Activated CD8-positive, alpha-beta memory T cell treated with anti-CD3 and anti-CD28 coated beads for 24 hours (primary cell): ENCODE data around the gene KRTAP3-3.
"Not testable (repeated sequence)": the region's sequence is repeated elsewhere in the genome, so short reads cannot be mapped to it uniquely, and the experiment has no call there.

Experiments
- DNase-seq: peaks from one replicate; pipeline ENCODE4 v3.0.0-alpha.2; 2020

KRTAP3-3 gene

DNA sequence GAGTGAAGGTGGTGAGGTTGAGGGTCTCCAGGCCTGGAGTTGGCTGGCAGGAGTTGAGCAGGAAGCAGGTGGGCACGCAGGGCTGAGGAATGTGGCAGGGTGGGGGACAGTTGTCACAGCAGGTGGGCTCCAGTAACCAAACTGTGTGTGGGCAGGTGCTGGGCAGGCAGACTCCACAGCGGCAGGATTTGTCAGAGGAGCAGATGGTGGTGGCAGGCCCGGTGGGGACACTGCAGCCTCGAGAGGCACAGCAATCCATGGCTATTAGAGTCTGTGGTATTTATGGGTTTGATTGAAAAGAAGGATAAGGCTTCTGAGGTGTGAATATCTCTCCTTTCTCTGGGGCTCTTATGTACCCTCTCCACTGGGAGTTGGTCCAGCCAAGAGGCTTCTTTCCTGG is at the start of gene KRTAP3-3:
Gene KRTAP3-3 (minus strand): TSS at position 326 of the 400 bp plus-strand sequence. CDS start 67 bp downstream, at position 259.
- DNase-seq, result no peak

DNA sequence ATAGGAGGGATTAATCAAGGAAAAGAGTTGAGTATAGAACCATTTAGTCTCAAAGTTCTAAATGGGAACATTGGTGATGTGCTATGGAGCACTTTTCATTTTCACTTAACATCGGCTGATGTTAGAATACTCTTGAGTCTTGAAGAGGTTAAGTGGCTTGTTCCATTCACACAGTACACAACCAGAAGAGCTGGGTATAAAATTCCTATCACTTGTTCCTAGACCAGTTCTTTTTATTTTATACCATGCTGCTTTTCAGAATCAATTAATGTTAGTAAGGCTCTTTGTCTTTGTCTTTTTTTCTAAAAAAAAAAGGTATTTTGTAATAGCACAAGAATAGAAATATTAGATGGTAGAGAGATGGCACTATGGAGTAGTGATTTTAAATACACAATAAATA is 49.0 kb upstream of the KRTAP3-3 start:
- no peak for DNase-seq

DNA sequence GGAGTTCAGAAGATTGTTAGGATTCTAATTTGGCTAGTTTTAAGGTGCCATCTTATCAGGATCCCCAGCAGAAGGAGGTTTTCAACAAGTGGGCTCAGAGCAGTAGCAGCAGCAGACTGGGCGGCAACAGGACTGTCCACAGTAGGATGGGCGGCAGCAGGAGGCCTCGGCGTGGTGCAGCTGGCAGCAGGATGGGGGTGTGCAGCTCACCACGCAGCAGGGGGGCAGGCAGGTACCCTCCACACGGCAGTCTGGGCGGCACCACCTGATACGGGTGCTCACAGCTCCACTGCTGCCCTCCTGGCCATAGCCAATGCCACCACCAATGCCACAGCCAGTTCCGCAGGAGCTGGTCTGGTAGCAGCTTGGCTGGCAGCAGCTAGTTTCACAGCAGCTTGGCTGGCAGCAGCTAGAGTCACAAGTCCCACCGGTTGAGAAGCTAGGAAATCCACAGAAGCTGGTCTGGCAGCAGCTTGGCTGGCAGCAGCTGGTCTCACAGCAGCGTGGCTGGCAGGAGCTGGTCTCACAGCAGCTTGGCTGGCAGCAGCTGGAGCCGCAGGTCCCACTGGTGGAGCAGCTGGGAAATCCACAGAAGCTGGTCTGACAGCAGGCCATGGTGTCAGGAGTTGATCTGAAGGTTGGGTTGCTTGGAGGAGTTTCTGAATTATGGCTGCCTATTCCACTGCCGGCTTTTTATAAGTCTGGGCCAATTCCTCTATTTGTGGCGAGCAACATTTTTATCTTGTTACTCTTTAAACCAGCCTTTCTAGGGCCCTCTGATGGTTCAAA is 47.0 kb upstream of the KRTAP3-3 start, which contains the start of gene KRTAP1-1:
Gene KRTAP1-1 (minus strand): TSS at position 668 of the 789 bp plus-strand sequence. CDS start 53 bp downstream, at position 615.
- DNase-seq, result not testable (repeated sequence)

DNA sequence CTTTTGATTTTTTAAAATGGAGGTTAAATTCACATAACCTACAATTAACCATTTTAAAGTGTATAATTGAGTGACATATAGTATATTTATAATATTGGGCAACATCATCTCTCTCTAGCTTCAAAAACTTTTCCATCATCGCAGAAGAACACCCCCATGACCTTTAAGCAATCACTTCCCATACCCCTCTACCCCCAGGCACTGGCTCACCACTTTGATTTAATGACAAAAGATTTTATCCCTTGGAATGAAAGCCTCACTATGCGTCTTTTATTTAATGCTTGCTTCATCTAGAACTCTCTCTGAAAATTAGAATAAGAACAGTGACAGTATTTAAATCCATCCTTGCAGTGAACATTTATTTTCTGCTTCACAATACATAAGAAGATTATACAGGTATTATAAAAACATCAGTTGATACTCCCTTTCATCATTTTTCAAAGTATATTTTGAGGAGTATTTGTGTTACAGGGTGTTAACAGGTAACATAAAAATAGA is 43.9 kb upstream of the KRTAP3-3 start:
- DNase-seq, result no peak

DNA sequence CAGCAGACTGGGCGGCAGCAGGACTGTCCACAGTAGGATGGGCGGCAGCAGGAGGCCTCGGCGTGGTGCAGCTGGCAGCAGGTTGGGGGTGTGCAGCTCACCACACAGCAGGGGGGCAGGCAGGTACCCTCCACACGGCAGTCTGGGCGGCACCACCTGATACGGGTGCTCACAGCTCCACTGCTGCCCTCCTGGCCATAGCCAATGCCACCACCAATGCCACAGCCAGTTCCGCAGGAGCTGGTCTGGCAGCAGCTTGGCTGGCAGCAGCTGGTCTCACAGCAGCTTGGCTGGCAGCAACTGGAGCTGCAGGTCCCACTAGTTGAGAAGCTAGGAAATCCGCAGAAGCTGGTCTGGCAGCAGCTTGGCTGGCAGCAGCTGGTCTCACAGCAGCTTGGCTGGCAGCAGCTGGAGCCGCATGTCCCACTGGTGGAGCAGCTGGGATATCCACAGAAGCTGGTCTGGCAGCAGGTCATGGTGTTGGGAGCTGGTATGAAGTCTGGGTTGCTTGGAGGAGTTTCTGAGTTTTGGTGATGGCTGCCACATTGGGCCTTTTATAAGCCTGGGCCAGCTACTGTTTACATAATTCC is 40.5 kb upstream of the KRTAP3-3 start, which contains the start of gene KRTAP1-3:
Gene KRTAP1-3 (minus strand): TSS at position 529 of the 590 bp plus-strand sequence. CDS start 53 bp downstream, at position 476.
- not testable (repeated sequence) for DNase-seq

DNA sequence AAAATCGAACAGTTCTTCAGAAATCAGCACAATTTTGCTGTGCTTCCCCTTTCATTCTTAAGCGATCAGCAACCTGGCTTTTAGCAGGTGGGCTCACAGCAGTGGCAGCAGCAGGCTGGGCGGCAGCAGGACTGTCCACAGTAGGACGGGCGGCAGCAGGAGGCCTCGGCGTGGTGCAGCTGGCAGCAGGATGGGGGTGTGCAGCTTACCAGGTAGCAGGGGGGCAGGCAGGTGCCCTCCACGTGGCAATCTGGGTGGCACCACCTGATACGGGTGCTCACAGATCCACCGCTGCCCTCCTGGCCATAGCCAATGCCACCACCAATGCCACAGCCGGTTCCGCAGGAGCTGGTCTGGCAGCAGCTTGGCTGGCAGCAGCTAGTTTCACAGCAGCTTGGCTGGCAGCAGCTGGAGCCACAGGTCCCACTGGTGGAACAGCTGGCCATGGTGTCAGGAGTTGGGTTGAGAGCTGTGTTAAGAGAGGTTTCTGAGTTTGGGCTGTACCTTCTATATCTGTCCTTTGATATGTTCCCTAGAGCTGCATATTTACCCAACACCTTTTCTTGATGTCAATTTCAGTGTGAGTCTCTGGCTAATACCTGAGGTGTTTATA is 35.8 kb upstream of the KRTAP3-3 start, which contains the start of gene KRTAP1-4:
Gene KRTAP1-4 (minus strand): TSS at position 563 of the 613 bp plus-strand sequence. CDS start 117 bp downstream, at position 446.
- DNase-seq, result no peak

DNA sequence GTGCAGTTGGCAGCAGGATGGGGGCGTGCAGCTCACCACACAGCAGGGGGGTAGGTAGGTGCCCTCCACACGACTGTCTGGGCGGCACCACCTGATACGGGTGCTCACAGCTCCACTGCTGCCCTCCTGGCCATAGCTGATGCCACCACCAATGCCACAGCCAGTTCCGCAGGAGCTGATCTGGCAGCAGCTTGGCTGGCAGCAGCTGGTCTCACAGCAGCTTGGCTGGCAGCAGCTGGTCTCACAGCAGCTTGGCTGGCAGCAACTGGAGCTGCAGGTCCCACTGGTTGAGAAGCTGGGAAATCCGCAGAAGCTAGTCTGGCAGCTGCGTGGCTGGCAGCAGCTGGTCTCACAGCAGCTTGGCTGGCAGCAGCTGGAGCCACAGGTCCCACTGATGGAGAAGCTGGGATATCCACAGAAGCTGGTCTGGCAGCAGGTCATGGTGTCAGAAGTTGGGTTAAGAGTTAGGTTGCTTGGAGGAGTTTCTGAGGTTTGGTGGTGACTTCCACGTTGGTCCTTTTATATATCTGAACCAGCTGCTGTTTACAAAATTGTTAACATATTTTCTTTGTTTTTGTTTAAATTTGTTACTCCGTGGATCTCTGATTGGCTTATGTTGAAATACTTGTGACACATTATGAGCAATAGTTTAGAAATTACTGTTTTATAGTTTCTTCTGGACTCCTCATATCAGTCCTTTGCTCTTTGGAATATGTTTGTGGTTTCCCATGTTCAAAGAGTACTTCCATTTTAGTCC is 32.9 kb upstream of the KRTAP3-3 start, which contains the start of gene KRTAP1-5:
Gene KRTAP1-5 (minus strand): TSS at position 494 of the 757 bp plus-strand sequence. CDS start 53 bp downstream, at position 441.
- DNase-seq, result no peak

DNA sequence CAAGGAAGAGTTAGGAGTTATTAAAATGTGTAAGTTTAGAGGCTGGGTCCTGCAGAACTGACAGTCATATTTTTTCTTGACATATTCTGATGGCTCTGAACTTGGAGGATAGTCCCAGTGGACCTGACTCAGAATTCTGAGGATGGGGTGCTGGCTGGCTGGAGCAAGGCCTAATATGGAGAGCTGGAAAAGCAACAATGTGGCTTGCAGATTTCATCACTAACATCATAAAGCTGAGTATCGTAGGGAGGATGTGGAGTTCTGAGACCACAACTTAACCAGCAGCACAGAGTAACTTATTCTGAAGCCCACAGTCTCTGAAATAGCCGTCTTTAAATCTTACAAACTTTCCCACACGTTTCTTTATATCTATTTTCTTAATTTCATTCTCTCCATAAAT is 30.7 kb upstream of the KRTAP3-3 start:
- DNase-seq, result no peak

DNA sequence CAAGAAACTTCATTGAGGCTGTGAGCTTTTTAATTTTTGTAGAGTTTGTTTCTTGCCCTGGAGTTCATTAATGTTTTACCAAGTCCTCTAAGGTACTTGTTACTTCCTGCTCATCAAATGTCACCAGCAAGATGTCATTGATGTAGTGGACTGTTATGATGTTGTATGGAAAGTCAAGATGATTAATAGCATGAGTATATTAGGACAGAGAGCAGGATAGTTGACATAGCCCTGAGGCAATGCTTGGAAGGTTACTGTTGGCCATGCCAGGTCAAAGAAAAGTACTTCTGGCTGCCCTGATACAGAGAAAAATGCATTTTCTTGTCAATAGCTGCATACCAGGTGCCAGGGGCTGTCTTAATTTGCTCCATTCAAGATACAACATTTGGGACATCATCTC is 26.4 kb upstream of the KRTAP3-3 start:
- DNase-seq, result no peak

DNA sequence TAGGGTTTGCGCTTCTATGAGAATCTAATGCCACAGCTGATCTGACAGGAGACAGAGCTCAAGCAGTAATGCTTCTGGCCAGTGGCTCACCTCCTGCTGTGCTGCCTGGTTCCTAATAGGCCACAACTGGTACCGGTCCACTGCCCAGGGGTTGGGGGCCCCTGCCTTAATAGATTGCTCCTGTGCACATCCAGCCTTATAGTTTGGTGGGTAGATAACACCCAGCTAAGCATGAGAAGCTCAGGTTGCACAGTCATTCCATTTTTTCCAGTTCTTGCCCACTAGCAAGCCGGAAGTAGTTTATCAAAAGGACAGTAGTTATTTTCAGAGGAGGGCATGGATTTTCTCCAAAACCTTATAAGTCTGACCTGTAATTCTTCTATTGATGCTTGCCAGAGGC is 25.5 kb upstream of the KRTAP3-3 start:
- no peak for DNase-seq

DNA sequence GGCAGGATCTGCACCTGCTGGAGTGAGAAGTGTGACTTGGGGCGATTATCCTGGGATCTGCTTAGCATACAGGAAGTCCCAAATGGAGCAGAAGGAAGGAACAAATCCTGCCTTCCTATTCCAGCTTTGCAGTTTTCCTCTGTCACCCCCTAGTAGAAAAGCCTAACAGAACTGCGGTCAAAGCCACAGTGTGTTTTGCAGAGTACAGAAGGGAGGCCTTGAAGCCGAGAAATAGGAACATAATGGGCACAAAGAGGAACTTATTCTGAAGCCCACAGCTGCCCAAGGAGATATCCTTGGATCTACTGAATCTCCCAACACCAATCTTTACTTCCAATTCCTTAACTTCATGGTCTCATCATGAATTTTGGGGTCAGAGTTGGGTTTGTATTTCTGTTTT is 24.6 kb upstream of the KRTAP3-3 start:
- DNase-seq, result no peak

DNA sequence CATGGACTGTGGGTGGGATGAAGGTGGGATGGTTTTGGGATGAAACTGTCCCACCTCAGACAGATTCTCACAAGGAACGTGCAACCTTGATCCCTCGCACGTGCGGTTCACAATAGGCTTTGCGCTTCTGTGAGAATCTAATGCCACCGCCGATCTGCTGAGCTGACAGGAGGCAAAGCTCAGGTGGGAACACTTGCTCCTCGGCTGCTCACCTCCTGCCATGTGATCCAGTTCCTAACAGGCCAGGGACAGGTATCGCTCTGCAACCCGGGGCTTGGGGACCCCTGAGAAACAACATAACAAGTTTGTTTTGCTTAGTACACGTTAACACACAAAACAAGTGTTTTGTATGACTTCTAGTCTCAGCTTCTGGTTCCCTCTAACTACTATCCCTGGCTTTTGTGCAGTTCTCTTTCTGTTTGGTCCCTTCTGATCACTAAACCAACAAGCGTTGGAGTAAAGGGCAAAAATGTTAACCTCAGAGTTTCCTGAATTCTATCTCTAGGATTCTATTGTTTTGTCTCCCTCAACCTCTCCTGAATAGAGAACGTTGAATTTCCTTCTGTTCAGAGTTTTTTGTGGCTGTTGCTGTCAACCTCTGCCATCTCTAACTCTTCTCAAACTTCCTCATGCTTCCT is 22.7 kb upstream of the KRTAP3-3 start:
- DNase-seq, result no peak

DNA sequence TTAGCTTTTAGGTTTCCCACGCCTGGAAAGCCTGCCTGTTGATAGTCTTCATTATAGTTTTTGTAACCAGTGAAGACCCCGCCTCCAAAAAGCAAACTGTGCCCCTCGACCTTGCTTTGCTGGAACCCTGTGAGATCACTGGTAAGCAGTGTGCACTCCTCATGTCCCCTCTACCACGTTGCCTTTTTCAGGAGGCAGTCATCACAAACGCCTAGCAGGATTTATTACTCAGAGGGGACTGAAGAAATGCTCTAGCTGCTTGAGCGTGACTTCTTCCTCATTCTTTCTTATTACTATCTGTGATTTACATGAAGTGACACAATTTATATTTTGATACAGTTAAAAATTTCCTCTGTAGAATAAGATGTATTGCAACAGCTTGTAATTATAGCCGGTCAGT is 21.5 kb upstream of the KRTAP3-3 start:
- DNase-seq, result no peak

DNA sequence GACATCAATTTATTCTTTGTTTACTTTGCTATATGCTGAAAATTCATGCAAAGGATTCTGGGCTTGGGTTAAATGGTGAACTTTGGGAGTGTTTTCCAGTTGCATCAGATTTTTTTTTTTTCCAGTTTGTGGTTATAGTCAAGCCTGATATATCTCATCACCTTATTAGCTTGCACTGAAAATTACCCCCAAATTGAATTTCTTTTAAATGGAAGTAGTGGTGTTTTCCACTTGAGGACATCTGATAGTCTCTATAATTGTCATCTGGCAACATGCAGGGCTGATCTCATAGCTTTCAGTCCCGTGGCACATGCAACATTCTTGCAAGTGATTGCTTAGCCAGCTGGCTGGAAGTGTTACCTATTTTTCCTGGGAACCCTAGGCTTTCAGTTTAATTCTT is 19.6 kb upstream of the KRTAP3-3 start:
- DNase-seq, result no peak

DNA sequence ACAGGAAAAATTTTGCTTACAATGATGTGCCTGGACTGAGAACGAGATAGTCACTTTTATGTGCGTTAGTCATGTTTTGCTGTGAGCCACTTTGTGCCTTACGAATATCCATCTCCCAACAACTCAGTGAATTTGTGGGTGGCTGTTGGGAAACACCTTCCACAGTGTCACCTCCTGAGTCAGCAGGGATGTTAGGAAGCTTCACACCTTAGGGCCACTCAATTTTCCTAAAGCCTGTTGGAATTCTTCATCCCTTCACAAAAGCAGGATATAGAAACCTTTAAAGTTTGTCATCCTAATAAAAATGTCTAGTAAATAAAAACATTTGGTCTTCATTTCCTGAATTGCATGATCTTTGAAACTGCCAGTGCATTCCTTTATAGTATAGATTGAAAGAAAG is 19.2 kb upstream of the KRTAP3-3 start:
- no peak for DNase-seq

DNA sequence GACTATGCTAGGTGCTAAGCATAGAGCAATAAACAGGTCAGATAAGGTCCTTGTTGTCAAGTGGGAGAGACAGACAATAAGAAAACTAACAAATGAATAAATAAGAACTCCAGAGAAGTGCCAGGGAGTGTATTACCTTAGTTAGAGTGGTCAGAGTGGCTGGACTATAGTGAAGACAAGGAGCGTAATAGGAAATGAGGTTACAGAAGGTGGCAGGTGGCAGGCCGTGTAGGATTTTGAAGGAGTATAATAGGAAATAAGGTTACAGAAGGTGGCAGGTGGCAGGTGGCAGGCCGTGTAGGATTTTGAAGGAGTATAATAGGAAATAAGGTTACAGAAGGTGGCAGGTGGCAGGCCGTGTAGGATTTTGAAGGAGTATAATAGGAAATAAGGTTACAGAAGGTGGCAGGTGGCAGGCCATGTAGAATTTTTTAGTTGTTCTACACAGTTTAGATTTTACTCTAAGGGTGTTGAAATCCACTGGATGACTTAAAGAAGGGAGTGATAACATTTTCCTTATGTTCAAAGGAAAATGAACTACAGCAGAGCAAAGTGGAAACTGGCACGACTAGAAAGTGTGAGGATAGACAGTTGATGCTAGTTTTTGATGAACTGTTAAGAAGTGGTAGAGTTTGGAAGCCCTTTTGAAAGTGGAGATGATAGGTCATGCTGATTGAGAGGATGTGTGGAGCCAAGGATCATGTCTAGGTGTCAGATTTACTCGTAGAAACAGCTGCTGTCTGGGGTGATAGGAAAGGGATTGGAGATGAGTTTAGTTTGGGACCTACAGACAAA is 18.6 kb upstream of the KRTAP3-3 start:
- DNase-seq, result no peak

DNA sequence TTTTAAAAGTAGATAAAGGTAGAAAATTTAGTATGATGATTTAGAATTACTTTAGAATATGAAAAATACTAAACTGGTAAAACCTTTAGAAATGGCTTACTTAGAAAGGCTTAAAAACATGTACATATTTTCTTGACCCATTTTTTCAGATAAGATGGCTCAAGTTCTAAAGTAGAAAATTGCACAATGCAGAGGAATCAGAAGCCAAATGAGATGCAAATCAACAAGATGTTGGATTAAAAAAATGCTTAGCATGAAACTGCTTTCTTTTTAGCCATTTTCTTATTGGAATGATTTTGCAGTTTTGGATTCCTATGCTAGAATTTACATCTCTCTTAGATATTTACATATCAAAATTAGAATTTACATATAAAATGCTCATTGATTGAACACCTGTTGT is 16.5 kb upstream of the KRTAP3-3 start:
- no peak for DNase-seq

DNA sequence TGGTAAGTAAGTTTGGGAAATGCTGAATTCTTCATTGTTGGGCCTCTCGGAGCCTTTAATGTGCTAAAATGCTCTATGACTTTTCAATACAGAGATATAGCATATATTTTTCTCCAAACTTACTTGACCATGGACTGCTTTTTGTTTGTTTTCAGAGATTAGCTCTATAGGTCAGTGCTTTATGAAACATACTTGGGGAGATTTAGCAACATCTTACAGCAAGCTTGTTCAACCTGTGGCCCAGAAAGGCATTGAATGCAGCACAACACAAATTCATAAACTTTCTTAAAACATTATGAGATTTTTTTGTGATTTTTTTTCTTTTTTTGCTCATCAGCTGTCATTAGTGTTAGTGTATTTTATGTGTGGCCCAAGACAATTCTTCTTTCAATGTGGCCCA is 16.0 kb upstream of the KRTAP3-3 start:
- no peak for DNase-seq

DNA sequence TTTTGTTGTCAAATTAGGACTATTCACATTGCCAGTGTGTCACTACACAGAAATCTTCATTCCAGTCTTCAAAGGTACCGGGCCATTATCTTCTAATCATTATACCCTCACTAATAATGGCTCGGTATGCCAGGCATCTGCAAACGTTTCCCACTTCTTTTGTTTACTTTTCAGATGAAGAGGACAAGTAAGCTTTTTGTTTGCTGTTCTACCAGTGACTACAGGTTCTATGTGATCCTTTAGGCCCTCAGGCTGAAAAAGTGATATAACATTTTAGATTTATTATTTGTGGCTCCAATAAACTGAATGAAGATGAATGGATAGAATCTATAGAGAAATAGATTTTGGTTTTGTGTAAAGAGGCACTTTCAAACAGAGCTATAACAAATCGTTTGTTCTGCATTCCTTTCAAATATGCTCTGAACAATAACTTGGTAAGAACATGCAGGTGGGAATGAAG is 15.4 kb upstream of the KRTAP3-3 start:
- no peak for DNase-seq

DNA sequence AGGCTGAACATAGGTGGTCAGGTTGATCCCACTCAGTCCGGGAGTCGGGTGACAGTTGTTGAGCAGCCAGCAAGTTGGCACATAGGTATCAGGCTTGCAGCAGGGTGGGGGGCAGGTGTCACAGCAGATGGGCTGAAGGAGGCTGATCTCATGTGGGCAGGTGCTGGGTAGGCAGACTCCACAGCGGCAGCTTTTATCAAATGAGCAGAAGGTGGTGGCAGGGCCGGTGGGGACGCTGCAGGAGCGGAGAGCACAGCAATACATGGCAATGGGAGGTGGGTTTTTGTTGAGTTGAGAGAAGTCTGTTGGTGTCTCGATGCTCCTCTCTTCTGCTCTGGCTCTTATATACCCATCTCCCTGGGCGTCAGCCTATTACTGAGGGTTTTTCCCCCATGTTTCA is 14.8 kb upstream of the KRTAP3-3 start, which contains the start of gene KRTAP3-1:
Gene KRTAP3-1 (minus strand): TSS at position 318 of the 400 bp plus-strand sequence. CDS start 54 bp downstream, at position 264.
- no peak for DNase-seq

DNA sequence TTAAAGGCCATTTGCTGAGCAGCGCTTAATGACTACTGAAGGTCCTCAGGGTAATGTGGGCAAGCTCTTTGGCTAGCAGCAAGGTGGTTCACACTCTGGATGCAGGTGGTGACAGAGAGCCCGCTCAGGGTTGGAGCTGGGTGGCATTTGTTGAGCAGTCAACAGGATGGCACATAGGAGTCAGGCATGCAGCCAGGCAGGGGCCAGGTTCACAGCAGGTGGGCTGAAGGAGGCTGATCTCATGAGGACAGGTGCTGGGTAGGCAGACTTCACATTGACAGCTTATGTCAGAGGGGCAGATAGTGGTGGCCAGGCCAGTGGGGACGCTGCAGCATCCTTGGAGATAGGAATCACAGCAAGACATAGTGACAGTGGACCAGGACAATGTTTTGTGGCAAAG is 10.4 kb upstream of the KRTAP3-3 start:
- no peak for DNase-seq
